ENCODE measurements around the gene NAV2.

The NAV2 gene

DNA sequence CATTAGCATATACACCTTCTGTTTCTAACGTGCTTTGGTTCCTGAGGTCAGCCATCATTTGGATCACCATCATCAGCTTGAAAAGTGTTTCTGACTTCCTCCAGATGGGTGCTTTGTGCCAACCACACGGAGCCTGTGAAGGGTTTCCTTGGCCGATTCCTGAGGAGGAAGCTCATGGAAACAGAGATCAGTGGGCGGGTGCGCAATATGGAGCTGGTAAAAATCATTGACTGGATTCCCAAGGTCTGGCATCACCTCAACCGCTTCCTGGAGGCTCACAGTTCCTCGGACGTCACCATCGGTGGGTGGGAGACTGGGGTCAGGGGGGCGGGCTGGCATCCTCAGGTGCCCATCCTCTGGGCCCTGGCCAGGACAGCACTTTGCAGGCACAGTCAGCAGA, 392.8 kb downstream of the NAV2 start:
- TF ChIP-seq CTCF (IDR thresholded peaks at IDR 0.05; ENCODE audit: control extremely low read depth, extremely low read depth, low read depth, missing control alignments), result no peak
- ChIA-PET CTCF (interaction anchor here (1.0 to 3.4 kb wide), 9 partner anchors 15 to 249 kb away, joined by 3 to 12 read pairs (median 4); no protein-coding TSS in a partner anchor), POLR2A (no interaction called here)
- DNase-seq (ENCODE audit: extremely low spot score), result no peak

DNA sequence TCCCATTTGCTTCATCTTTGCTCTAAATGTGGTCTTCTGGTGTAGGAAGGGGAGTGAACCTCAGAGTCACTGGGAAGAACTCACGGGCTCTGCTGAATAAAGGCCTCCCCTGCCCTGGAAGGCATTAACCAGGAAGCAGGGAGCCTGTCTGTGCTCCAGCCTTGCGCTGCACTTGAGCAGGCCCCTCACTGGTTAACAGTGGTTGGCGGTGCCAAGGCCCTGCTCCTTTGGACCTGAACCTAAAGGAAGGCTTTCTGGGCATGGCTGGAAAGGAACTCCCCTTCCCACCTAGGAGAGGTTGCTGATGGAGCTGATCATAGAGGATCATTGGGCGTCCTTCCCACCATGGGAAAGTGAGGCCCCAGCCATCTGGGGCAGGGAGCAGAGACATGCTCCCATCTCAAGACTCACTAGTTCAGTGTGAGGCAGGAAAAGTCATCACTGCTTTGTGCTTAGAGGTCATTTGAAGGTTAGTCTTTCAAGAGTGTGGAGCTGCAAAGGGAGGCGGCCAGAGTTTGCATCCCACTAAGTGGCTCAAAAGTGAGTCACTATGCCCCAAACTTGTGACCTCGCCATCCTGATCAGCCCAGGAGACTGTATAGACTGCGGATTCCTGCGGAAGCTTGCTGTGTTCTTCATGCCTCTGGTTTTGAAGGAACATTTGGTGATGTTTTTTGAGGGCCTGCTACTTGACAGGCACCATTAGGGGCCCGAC, 397.3 kb downstream of the NAV2 start:
- CTCF ChIA-PET, result interaction anchor here (0.7 to 11.2 kb wide), 8 partner anchors 11 to 197 kb away, joined by 3 to 91 read pairs (median 4); no protein-coding TSS in a partner anchor
- no peak for TF ChIP-seq CTCF (IDR thresholded peaks at IDR 0.05; ENCODE audit: control extremely low read depth, extremely low read depth, low read depth, missing control alignments)
- POLR2A ChIA-PET, result no interaction called here
- DNase-seq (ENCODE audit: extremely low spot score), result no peak

GRCh38 chr11:20110908-20111669, 398.5 kb downstream of the NAV2 start:
- DNase-seq (ENCODE audit: extremely low spot score), result peak; percentile 76
- POLR2A ChIA-PET, result no interaction called here
- TF ChIP-seq CTCF (IDR thresholded peaks at IDR 0.05; ENCODE audit: control extremely low read depth, extremely low read depth, low read depth, missing control alignments), result peak; percentile 86
- CTCF ChIA-PET, result interaction anchor here (0.9 to 11.2 kb wide), 13 partner anchors 8 to 417 kb away, joined by 3 to 91 read pairs (median 4); no protein-coding TSS in a partner anchor

- no peak for DNase-seq (ENCODE audit: extremely low spot score)
- no peak for TF ChIP-seq CTCF (IDR thresholded peaks at IDR 0.05; ENCODE audit: control extremely low read depth, extremely low read depth, low read depth, missing control alignments)
- CTCF ChIA-PET, result interaction anchor here (0.8 to 11.2 kb wide), 15 partner anchors 9 to 418 kb away, joined by 3 to 91 read pairs (median 4); no protein-coding TSS in a partner anchor
- POLR2A ChIA-PET, result no interaction called here
These were observed 399.2 kb downstream of the NAV2 start for GRCh38 chr11:20111871-20112270.

DNA sequence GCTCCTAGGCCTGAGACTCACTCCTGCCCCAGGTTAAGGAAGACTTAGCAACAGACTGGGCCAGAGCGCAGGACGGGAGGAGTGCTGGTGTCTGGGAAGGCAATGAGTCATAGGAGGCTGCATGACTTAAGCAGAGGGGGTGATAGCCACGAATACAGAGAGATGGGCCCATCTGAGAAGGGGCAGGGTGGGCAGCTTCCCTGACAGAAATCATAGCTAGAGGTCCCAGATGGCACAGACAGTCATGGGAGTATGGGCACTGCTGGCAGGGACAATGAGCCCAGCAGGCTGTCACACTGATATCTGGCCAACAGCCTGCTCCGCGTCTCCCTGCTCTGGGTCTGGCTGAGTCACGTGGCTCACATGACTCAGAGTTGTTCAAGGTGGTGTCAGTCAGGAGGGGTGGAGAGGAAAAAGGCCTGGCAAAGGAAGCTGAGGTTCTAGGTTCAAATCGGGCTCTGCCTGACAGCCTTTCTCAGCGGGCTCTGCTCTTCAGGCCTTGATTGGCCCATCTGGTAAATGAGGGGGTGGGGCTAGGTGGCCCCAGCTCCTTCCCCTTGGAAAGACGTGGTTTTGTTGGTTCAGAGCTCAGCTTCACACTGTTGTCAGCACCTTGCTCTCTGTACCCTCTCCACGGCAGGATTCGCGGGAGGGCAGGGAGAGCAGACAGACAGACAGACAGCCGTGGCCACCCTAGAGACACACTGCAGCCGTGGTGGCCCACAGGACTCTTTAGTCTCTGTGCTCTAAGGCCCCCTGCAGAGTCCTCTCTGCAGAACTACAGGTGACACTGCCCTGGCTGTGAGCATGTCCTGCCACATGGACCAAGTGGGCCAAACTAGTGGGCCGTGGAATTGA, 399.9 kb downstream of the NAV2 start:
- DNase-seq (ENCODE audit: extremely low spot score), result no peak
- POLR2A ChIA-PET, result no interaction called here
- CTCF ChIA-PET, result interaction anchor here (0.7 to 11.2 kb wide), 15 partner anchors 10 to 418 kb away, joined by 3 to 91 read pairs (median 4); no protein-coding TSS in a partner anchor
- no peak for TF ChIP-seq CTCF (IDR thresholded peaks at IDR 0.05; ENCODE audit: control extremely low read depth, extremely low read depth, low read depth, missing control alignments)

DNA sequence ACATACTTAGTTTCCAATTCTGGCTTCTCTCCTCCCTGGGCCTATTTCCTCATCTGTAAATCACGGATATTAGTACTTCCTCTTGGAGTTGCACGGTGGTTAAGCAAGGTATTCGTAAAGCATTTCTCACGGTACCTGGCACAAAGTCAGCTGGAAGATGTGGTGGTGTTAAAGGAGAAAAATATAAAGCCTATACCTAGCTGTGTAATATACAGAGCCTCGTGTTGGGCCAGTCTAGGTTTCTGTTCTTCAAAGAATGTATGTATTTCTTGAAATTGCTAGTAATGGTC, 400.5 kb downstream of the NAV2 start:
- no peak for DNase-seq (ENCODE audit: extremely low spot score)
- ChIA-PET POLR2A (no interaction called here), CTCF (interaction anchor here (0.7 to 11.2 kb wide), 8 partner anchors 10 to 241 kb away, joined by 3 to 91 read pairs (median 6); no protein-coding TSS in a partner anchor)
- TF ChIP-seq CTCF (IDR thresholded peaks at IDR 0.05; ENCODE audit: control extremely low read depth, extremely low read depth, low read depth, missing control alignments), result no peak

All from GM10248 (cell line).